Adipose tissue (tissue), 3 donors: ENCODE results near the gene SNCA. TPM values are rescaled to one million over a fixed set of nuclear protein-coding genes. Genes with fewer than 3 reads are reported as not detected.

ENCODE experiments used
- H3K27ac ChIP-seq: one replicate; pipeline ENCODE4 v1.5.1; 2013; ENCODE audit warnings: low read depth, low read length
- WGBS, 3 donors: extraction: QIAGEN DNeasy Blood & Tissue Kit; methylation state at CpG; one replicate each; pipeline ENCODE4 v1.1.7; 2013; 5-methylcytosine and 5-hydroxymethylcytosine counted together
- polyA plus RNA-seq, 3 donors: library from polyadenylated mRNA; stranded (reverse); fragments of 200-250 nt; gene quantifications; one replicate each; pipeline ENCODE4 v1.2.3, GENCODE V29; 2013
- donor health status: healthy with polysubstance abuse.
- donor health status: Bipolar disorder and iron deficiency.
- donor health status: healthy.

SNCA gene
- 1 to 10 TPM in 2 of 3 donors, under 1 TPM in 1; 0.95 to 7.8 (median 5.1) TPM for polyA plus RNA-seq

DNA sequence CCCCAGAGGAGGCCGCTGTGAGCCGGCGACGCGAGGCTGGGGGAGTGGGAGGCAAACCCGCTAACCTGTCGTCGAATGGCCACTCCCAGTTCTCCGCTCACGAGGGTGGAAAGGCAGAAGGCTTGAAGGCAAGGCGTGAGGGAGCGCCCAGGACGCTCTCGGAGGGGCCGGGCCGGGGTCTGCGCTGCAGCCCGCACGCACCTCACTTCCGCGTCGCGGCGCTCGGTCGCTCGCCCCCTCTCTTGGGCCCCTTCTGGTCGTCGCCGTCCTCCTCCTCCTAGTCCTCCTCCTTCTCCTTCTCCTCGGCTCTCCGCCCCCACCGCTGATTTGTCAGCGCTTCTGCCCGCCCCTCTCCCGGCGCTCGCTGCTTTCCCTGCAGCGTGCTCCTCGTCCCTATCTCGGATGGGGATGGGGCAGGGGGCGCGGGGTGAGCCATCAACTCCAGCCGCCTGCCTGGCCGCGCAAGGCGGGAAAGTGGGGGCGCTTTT lies at the start of gene SNCA:
Gene SNCA, minus strand, starts transcription at position 265 of the 488 bp plus-strand sequence. CDS start 1,494 bp downstream, outside the sequence.
- no peak within 1 kb of the TSS for H3K27ac ChIP-seq
- 1 to 2% (median 2%) methylated on average over 32 to 48 of the region's 48 CpGs for WGBS, 3 donors

DNA sequence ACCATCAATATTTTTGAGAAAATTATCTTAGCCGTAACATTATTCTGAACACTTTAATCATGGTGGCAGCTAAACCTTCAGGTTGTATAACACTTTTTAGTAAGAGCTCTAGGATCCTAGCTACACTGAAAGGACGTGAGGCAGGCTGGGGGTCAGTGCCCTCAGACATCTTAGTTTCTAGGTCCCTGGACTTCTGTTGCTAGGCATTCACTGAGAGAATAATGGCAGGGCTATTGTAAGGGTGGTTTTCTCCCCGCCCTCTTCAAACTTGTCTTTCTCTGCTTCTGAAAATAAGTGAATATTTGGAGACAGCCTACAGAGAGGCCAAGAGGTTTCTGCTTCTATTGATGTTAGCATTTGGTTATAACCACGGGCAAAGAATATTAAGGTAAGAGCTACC lies 42.3 kb upstream of the SNCA start:
- H3K27ac ChIP-seq, result no peak overlapping the region
- 77 to 88% (median 87%) methylated on average over 4 of the region's 4 CpGs for WGBS, 3 donors

DNA sequence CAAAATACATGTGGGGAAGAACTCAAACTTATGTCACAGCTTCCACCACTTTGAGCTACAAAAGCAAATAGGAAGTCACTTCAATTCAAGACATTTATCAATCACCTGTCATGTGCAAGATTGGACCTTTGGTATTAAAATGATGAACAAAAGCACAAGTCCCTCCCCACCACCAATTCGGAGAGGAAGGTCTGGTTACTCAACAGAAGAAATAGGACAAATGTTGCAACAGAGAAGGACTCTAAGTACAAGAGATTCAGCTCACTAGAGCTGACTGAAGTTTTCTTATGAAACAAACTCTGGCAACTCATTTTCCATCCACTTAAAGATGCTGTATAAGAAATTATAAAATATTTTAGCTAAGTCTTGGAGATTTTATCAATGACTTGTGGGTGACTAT lies 41.6 kb upstream of the SNCA start:
- WGBS, 3 donors, result 46 to 65% (median 49%) methylated on average over 1 of the region's 1 CpG
- H3K27ac ChIP-seq, result no peak overlapping the region

DNA sequence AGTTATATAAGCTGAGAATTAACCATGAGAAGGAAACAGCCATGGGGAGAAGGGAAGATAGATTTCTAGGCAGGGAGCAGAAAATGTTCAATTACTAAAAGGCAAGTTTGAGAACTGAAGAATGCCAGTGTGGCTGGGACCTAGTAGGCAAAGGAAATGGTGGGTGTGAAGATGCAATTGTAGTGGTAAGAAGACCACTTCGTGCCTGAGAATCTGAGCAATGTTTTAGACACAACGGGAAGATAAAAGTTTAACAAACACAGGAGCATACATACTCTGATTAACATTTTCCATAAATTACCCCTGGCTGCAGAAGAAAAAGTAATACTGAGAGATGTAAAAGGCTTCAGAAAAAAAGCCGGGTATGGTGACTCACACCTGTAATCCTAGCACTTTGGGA lies 39.6 kb upstream of the SNCA start:
- H3K27ac ChIP-seq, result no peak overlapping the region
- WGBS, 3 donors, result 76 to 84% (median 77%) methylated on average over 3 of the region's 3 CpGs

DNA sequence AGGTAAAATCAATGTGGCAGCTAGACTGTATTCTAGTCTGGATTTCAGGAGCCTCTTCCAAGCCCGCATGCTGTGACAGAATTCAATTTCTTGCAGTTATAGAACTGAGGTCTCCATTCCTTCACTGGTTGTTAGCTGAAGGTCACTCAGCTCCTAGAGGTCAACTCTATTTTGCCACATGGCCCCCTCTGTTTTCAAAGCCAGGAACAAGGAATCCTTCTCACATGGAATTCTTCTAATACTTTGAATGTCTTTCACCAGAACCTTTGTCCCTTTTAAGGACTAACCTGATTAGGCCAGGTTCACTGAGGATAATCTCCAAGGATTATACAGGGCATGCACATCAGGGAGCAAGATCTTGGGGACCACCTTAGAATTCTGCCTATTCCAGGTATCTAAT lies 34.2 kb upstream of the SNCA start:
- WGBS, 3 donors, result 93 to 97% (median 93%) methylated on average over 1 of the region's 1 CpG
- H3K27ac ChIP-seq, result no peak overlapping the region

DNA sequence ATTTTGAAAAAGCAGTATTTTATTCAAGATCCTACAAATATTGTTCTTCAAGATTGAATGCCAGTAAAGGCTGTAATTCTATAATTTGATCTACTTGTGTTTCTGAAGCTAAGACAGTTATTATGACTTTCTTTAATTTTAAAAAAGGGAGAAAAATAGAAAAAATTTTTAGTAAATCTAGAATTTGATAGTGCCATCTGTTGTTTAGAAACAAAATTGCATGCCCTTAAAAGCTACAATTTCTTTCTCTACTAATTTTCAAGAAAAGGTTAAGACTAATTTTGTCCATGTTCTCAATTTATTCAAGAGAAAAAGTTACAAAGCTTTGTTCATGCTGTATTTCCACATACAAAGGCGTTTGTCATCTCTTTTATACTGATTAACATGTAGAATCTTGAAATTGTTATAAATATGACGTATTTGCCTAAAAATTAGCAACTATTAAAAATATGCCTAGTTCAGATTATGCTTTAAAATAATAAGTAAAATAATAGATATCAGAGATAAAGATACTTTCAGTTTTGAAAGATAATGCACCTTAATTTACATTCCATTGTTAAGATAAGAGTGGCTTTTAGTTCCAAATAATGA lies 32.1 kb upstream of the SNCA start:
- no peak overlapping the region for H3K27ac ChIP-seq
- WGBS, 3 donors, result 64 to 66% (median 65%) methylated on average over 2 of the region's 2 CpGs

DNA sequence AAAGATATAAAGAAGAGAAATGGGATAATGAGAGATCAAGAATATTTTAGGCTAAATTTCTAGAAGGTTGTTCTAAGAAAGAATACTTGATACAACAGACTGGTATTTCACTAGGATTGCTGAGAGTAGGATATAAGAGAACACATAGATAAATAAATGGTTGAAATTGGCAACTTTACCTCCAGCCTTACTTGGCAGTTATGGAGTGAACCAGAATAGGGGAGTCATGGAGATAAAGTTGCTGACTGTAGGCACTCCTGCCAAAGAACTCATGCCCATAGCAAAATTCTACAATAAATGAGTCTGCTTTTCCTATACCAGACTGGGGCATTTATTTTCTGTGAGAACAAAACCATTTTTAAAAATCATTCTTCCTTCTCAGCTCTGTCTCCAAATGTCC lies 31.3 kb upstream of the SNCA start:
- no peak overlapping the region for H3K27ac ChIP-seq

DNA sequence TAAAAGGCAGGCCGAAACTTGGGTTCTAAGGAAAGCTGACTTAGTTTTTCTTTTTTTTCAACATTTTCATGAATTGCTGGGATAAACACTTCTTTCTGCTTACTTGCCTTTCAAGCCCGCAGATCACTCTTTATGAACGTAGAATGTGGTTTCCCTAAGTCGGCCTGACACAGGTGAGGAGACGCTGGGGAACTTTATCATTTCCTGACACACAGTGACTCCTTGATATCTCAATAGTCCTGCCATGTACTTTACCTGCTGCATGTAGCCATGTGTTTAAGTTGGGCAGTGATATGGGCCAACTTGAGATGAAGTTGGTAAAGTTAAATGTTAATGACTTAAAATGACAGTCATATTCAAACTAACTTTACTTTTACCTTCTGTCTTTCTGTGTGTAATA lies 26.6 kb upstream of the SNCA start:
- H3K27ac ChIP-seq, result no peak overlapping the region
- WGBS, 3 donors, result 63 to 66% (median 66%) methylated on average over 5 of the region's 5 CpGs

DNA sequence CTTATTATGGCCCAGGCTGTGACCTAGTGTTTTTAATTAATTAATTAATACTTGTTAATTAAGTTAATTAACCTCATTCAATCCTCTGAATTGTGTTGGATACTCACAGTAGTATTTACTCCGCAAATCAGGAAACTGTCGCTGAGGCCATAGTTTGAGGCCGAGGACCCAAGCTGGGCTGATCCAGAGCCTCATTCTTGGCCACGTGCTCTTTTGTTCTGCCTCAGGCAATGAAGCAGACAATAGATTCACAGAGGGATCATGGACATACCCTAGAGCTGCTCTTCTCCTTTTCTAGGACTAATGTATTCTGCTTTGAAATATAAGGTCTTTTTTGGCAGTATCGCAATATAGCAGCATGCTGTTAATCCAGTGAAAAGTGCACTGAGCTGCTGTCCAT lies 24.0 kb upstream of the SNCA start:
- H3K27ac ChIP-seq, result no peak overlapping the region
- whole genome bisulfite sequencing, 3 donors, result 85 to 92% (median 91%) methylated on average over 5 of the region's 5 CpGs

DNA sequence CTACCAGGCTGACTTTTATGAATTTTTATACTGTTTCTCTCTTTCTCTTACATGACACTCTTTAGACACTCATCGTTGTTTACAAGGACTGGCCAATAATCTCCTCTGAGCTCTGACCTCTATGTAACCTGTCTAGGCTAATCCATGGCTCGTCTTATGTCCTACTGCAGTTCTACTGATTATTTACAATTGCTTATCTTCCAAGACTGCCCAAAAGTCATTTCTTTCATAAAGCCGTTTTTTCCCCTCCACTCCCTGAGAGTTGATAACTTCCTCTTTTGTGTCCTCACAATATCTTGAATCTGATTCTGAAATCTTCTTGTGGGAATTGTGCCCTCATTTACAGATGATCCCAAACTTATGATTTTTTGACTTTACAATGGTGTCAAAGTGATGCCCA lies 18.3 kb upstream of the SNCA start:
- H3K27ac ChIP-seq, result no peak overlapping the region
- WGBS, 3 donors, result 61 to 65% (median 62%) methylated on average over 3 of the region's 3 CpGs

DNA sequence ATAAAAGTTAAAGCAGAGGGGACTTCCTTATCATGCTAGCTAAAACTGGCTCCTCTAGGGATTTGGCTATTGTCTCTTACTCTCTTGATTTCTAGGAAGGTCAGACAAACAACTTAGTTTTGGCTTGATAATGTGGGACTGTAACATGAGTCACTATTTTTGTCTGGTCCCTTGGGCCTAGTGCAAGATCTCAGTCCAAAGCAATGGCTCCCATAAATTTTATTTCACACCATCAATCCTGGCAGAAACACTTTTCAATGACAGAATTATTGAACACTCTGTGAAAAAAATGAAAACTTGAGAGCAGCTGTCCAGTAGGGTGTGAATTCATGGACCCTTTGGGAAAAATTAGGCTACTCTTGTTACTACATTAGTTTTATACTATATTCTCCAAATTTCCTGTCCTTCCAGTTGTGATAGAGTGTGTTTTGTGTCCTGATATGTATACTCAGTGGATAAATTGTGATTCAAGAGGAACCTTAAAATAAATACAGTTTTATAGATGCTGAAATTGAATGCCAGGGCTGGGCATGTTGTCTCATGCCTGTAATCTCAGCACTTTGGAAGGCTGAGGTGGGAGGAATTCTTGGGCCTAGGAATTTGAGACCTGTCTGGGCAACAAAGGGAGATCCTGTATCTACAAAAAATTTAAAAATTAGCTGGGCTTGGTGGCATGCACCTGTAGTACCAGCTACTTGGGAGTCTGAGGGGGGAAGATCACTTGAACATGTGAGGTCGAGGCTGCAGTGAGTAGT lies 10.8 kb upstream of the SNCA start:
- WGBS, 3 donors, result 90 to 100% (median 98%) methylated on average over 1 of the region's 1 CpG
- H3K27ac ChIP-seq, result no peak overlapping the region

DNA sequence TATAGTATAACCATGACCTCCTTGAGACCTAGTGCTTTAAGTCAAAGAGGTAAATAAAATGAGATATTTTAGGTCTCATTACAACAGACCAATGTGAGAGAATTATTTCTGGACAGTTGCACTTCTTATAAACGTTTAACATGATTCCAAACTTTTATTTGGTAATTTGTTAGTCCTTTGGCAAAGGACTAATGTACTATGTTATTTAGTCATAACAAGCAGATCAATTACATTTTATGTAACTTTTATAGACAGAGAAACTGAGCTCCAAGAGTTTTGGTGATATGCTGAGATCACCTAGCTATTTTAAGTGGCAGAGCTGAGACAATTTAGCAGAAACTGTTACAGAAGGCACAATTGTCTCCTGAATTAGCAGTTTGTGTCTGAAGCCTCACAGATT lies 2.6 kb upstream of the SNCA start:
- no peak overlapping the region for H3K27ac ChIP-seq
- 60 to 76% (median 75%) methylated on average over 1 of the region's 1 CpG for WGBS, 3 donors

DNA sequence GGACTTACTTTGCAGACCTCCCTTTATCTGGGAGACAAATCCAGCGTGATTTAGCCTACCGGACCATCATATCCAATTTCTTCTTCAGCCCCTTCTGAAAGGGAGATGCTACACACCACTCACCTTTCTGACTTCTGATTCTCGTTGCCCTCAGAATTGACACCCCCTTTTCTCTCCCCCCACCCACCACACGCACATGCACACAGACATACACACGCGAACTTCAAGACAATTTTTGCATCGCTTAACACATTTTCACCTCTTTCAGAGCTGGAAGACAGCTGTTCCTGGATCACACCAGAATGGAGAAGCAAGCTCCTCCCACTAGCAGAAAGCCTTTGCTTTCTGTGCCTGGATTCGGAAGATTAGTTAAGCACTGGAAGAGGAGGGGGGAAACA lies 1.0 kb upstream of the SNCA start:
- H3K27ac ChIP-seq, result no peak overlapping the region
- 2 to 4% (median 3%) methylated on average over 8 of the region's 8 CpGs for WGBS, 3 donors

DNA sequence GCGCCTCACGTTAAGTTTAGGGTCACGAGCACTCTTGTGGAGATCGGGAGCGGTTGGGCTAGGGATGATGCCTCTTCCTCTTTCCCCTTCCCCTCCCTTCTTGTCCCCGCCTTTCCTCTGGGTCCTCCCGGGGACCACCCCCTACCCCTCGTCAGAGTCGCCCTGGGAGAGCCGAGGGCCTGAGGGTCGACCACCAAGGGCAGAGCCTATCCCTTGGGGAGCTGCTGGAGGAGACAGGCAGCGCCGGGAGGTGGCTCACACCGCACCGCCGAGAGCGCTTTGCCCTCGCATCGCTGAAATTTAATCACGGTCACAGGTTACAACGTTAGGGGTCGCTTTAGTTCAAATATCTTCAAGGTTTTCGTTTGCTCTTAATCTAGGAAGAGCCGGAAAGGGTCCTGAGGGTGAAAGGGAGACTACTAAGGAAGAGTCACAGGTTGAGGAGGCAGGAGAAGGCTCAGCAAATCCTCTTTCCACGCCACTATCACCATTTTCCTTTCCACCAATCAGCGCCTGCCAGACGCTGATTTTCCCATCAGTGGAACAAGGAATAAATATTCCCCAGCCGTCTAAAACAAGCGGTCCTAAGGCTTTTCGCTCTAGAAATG lies 528 bp upstream of the SNCA start:
- 1% methylated on average over 30 of the region's 30 CpGs for WGBS, 3 donors
- no peak overlapping the region for H3K27ac ChIP-seq

DNA sequence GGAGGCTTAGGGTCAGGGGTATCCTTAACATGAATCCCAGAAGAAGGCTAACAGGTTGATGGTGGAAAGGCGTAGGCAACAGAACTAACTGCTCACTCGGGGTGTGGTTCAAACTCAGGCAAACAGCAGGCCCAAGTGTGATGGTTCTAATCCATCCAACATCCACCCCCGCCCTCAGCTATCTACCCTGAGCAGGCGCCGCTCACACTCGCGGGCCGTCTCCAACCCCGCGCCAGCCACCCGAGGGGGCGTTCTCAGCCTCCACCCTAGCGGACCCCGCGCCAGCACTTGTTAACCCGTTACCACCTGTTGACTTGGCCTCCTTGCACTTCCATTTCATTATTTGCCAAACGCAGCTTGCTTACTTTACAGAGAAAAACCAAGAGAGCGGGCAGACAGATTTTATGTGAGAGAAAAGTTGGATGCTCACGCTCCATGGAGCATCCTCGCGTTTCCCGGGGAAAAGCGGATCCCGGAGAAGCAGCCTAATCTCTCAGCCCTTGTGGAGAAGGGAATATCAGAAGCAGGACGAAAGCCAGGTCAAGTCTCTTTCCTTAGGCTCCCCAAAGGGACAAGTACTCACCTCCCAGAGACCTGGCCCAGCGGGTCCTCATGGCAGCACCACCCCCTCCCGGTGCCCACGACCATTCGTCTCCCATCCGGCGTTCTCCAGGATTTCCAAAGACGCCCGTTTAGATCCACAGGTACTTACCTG lies 773 bp downstream of the SNCA start:
- 5 to 9% (median 6%) methylated on average over 33 of the region's 33 CpGs for WGBS, 3 donors
- no peak overlapping the region for H3K27ac ChIP-seq

DNA sequence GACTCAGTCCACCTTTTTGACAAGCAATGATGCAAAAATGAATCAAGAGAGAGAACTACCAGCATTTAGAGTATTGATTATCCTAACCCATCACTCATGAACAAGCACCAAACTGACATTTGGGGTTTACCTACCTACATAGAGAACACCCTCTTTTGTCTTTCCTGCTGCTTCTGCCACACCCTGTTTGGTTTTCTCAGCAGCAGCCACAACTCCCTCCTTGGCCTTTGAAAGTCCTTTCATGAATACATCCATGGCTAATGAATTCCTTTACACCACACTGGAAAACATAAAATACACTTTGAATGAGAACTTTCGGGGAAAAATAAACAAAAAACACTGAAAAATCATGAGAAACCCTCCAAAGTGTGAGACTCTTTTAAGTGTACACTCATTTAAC lies 1.5 kb downstream of the SNCA start:
- no peak overlapping the region for H3K27ac ChIP-seq
- 74 to 90% (median 86%) methylated on average over 1 of the region's 1 CpG for WGBS, 3 donors

DNA sequence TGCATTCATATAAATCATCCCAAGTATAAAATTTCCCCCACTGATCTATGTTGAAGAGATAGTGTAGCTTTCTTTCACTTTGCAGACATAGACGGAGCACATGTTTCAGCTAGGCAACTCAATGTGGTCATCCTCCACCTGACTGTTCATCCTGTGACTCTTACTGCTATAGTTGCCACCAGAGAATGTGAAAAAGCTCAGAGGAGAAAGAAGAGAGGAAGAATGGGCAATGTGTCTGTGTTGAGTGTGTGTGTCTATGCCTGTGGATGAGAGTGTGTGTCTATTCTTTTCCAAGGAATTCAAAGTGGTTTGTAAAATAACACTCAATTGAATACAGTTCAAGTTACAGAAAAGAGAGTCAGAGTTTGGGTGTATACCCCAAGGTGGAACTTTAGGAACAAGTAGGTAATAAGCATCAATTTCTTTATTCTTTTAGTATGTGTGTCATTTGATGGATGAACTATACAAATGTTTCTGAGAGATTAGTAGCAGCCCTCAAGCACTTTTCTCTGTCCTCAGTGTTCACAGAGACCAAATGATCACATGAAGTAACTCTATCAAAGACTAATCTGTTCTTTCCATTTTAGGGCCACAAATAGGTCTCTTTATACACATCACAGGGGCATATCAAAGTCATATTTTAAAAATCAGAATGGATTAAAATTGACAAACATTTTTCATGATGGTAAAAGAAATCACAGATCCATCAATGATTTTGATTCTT lies 2.3 kb downstream of the SNCA start:
- H3K27ac ChIP-seq, result no peak overlapping the region
- WGBS, 3 donors, result 39 to 96% (median 86%) methylated on average over 1 of the region's 1 CpG

DNA sequence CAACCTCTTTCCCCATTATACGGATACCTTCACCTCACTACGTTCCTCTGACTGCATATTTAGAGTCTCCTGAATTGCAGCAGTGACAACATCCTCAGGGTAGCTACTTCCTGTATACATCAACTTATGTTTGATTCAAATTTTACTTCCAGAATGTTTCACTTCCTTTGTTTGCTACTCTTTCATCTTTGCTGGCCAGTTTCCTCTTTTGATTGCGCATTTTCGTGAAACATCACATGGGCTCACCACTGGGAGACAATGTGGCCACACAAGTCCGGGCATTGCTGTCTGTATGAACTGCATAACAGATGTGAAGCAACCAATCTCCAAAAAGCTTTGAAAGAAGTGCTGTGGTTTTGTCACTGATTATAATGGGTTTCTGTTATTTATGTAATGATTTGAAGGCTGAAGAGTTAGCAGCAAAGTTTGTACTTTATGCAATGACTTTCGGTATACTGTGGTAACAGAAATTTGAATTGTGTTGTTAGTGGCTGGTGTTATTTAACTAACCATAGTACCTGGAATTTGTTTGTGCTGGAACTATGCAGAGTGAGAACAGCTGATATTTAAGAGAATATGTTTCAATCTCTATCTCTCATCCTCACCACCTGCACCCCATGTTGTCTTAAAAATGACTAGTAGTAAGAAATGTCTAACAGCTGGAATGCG lies 7.4 kb downstream of the SNCA start:
- WGBS, 3 donors, result 44 to 72% (median 44%) methylated on average over 7 of the region's 7 CpGs
- no peak overlapping the region for H3K27ac ChIP-seq
